M059J (cell line): ENCODE results near the gene NPIPB2. TPM values are rescaled to one million over a fixed set of nuclear protein-coding genes. Genes with fewer than 3 reads are reported as not detected.

ENCODE experiments used
- DNase-seq: peaks from one replicate; pipeline ENCODE4 v3.0.0-alpha.2; 2012; ENCODE audit warnings: low read depth
- total RNA-seq: library from RNA; depleted of rRNA; stranded (reverse); fragments of >200 nt; shearing (Covaris generic); gene quantifications from 2 replicates; pipeline ENCODE4 v1.2.3, GENCODE V29; 2014; rRNA removed

Gene NPIPB2
- total RNA-seq, 1 experiment from 2014 or later: 0.96 TPM

DNA sequence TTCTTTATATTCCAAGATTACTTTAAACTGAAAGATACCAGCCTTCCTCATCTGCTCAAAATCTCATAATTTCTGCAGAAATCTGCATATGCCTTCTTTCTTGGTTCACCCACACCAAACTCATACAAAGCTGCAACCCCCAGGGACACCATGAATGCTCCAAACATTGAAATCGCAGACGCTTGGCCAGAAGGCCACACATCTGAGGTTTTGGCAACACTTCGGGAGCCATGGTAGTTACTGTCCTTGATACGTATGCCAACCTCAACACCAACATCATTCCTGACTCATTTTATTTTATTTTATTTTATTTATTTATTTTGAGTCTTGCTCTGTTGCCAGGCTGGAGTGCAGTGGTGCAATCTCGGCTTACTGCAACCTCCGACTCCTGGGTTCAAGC is 37.9 kb downstream of the NPIPB2 start:
- no peak for DNase-seq

DNA sequence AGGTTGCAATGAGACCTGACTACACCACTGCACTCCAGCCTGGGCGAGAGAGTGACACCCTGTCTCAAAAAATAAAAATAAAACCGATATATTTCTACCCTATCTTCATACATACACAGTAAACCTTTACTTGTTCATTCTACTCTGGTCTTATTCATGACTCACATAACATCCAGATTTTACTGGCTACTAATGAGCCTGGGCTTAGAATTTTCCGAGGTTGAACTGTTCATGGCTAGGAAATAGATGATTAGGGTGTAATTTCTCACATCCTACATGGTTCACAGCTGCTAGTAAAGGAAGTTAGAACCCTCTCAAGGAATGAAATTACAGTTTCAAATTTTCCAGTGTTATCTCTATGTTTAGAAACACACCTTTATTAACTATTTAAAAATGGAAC is 40.8 kb downstream of the NPIPB2 start:
- no peak for DNase-seq

GRCh38 chr16:11896486-11897176 is 45.2 kb downstream of the NPIPB2 start:
- DNase-seq: peak; percentile 74

DNA sequence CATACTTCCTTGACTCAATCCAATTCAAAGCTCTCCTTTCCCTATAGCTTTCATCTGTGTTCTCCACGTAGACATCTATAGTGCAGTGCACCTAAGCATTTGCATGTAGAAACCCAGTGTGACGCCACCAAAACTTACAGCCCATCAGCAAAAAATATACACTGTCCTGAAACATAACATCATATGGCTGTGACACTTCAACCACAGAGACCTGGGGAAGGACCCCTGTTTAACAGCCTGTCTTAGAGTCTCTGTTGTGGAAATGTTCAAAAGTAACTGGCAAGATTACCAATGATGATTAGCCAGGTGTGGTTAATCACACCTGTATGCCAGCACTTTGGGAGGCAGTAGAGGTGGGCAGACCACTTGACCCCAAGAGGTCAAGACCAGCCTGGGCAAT is 48.3 kb downstream of the NPIPB2 start:
- no peak for DNase-seq

- no peak for DNase-seq
These were observed 49.1 kb downstream of the NPIPB2 start for GRCh38 chr16:11892761-11893160.

DNA sequence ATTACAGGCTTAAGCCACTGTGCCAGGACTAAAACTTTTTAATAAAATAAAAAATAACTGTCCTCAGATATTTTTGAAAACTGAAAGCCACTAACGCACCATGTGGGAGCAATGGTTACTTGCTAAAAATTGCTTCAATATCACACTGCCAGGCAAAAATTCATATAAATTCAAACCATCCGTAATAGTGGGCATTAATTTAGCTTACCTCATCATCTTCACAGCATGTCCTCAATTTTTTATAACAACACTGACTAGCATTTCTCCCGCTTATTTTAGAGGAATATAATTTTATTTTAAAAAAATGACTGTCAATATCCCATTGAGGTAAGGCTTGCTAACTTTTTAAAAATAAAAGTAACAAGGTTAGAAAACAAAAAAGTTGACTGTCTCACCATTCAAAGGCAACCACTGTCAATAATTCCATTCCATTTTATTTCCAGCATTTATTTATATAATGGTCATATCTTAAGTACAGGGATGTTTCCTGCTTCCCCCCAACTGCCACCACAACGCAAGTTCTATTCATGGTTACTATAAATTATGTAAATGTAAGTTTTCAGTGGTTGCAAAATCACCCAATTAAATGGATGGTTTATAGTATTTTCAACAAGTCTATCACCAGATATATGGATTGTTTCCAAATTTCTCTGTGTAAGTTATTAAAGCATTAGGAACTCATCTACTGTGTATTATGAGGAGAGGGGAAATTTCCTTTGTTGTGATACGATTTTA is 51.4 kb downstream of the NPIPB2 start:
- DNase-seq: no peak

DNA sequence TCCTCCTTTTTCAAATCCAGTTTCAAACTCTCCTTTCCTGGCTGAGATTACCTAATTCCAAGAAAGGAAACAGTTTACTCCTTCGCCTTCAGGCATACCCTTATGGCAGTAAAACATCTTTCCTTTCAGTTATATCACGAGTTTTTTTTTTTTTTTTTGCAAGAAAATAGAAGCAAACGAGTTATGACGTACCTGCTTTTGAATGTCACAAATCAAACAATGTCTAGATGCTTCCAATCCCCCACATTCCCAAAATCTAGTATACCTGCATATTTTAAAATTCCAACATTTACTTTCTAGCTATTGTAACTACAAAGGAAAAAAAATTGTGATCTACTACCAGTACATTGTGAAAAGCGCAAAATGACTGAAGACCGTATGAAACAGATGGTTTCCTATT is 55.0 kb downstream of the NPIPB2 start:
- DNase-seq: no peak

DNA sequence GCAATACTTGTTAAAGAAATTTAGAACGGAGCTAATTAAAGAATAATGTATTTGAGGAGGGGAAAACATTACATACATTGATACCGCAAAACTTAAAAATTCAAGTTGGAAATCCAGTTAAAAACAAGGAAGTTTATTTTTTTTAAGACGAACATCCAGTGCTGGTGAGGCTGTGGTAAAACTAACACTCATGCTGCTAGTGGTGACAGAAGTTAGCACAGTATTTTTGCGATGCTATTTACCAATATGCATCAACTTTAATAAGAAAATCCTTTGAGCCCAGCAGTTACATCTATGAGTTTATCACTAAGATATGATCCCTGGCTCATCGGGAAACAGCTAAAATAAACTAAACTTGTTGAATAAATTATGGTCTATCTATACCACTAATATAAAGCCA is 57.8 kb downstream of the NPIPB2 start:
- DNase-seq: no peak

GRCh38 chr16:11880007-11880406 is 61.8 kb downstream of the NPIPB2 start:
- no peak for DNase-seq

GRCh38 chr16:11877374-11877773 is 64.5 kb downstream of the NPIPB2 start:
- DNase-seq: no peak

Other genes with a start within 250 kb of the NPIPB2 start
- 46.3 and 52.7 TPM in 2 replicates for gene TXNDC11, start 199.2 kb downstream of the NPIPB2 start, total RNA-seq
- gene ZC3H7A, start 144.8 kb downstream of the NPIPB2 start, total RNA-seq: 17.4 and 40.2 TPM in 2 replicates
- 186 and 260 TPM in 2 replicates for gene RSL1D1, start 90.5 kb downstream of the NPIPB2 start, total RNA-seq
- 77.5 and 139 TPM in 2 replicates for gene GSPT1, start 26.1 kb downstream of the NPIPB2 start, total RNA-seq
- gene TNFRSF17, start 23.2 kb upstream of the NPIPB2 start, total RNA-seq: 0.52 TPM in 1 of 2 replicates, not detected in the other
- gene SNX29, start 34.7 kb upstream of the NPIPB2 start, total RNA-seq: 9.6 and 10.0 TPM in 2 replicates